HG02798 (cell line): ENCODE data around the gene SENP2.
A peak's percentile ranks its signal among the peaks of the same experiment; 100 is the strongest.
"Not testable (repeated sequence)": the region's sequence is repeated elsewhere in the genome, so short reads cannot be mapped to it uniquely, and the experiment has no call there.

Experiments
- ATAC-seq: cut with Tn5 transposase; IDR thresholded peaks from one replicate; pipeline ENCODE4 v1.9.1; 2021; ENCODE audit warnings: mild to moderate bottlenecking; ENCODE audit not compliant: unreplicated experiment, poor library complexity

SENP2 gene

DNA sequence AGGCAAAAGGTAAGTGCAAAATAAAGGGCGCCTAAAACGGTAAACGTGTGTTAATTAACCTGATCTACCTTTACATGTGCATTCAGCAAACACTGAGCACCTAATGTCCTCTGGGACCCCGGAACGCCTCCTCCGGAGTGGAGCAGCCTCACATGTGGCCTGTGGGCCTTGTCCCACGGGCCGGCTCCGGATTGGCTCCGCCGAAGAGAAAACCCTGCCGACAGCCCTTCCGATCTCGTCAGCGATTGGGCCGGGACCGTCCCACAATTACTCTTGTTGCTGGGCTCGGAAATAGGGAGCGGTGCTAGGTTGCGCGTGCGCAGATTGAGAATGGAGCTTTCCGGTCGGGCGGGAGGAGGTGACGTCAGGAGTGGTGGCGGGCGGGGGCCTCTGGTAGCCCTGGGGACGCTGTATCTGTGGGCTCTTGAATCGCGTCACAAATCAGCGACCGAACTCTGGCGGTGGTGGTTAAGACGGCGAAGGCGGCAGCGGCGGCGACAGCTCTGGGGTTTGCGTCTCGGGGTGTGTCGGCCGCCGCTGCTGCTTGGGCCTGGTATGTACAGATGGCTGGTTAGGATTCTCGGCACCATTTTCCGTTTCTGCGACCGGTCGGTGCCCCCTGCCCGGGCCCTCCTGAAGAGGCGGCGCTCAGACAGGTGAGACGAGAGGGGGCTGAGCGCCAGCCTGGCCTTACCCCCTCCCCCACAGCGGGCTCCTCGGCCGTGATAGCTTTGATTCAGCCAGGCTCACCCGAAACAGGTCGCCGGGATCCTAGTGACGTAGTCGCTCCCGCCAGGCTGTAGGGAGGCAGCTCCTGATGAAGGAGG is at the start of gene SENP2:
SENP2 (plus strand) TSS at position 437 of the 827 bp plus-strand sequence; CDS start at position 556, 119 bp downstream.
- ATAC-seq: peak; percentile 97

- ATAC-seq: peak; percentile 98
Observed at GRCh38 chr3:185537369-185537970, 48.6 kb upstream of the SENP2 start.

DNA sequence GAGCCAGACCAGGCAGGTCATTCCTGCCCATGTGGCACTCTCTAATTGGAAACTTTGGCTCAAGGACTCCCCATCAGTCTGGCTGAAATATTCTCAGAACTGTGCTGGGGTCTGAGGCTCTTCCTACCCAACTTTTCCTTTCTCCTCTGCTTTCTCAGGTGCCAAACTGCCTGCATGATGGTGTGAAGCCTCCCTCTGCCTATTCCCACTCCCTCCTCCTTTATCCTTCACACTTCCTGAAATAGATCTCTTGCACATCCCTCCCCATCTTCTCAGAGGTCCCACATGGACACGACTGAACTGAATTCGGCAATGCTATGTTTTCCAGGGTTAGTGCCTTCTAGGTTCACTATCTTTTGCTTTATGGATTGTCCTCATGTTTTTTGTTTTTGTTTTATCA is 46.2 kb upstream of the SENP2 start:
- ATAC-seq: no peak

DNA sequence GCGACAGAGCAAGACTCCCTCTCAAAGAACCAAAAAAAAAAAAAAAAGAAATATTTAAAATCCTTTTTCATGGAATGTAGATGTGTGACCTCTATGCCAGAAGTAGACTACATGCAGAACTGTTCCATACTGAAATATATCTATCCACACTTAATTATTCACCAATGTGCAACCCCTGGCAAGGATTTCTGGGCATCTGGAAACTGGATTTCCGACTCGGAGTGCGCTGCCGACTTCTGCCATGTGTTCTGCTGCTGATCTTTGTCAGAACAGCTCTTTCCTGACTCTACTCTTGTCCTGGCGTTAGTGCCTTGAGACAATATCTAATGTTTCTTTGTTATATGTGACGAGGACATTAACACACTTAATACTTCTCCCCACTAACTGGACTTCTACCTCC is 45.4 kb upstream of the SENP2 start:
- no peak for ATAC-seq

- no peak for ATAC-seq
Observed at GRCh38 chr3:185549122-185549521, 37.0 kb upstream of the SENP2 start.

DNA sequence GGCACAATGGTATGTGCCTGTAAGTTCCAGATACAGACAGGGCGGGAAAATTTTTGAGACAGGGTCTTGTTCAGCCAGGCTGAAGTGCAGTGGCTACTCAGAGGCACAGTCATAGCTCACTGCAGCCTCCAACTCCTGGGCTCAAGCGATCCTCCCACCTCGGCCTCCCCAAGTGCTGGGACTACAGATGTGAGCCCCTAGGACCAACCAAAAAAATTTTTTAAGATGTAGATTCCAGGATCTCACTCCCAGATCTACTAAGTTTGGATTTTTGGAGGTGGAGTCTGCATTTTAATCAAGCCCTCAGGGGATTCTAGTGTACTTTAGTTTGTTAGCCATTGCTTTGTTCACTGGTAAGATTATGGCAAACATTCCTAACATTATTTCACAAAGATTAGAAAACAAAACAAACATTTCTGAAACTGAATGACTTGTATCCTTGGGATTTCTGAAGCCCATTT is 36.4 kb upstream of the SENP2 start:
- no peak for ATAC-seq

- ATAC-seq: peak; percentile 81
Observed at GRCh38 chr3:185552358-185552877, 33.7 kb upstream of the SENP2 start, which contains the start of gene LIPH. TSS of gene LIPH (minus strand) at chr3:185552588. CDS start at chr3:185552471, 117 bp downstream.

- no peak for ATAC-seq
Observed at GRCh38 chr3:185555101-185555501, 31.0 kb upstream of the SENP2 start.

DNA sequence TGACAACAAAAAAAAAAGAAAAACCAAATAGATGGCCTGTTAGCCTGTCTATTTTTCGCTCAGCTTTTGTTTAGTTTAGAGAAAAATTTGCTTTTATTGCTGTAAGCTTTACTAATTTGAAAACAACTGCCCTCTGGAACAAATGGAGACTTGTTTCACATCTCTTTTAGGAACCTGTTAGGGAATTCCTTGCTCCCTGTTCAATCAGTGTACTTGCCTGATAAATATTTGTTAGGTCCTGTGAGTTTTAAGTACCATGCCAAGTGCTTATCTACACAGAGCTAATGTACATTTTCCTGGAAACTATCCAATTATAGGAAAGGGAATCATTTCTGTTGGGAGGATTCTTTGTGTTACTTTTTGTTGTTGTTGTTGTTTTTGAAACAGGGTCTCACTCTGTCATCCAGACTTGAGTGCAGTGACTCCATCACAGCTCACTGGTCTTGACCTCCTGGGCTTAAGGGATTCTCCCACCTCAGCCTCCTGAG is 30.2 kb upstream of the SENP2 start:
- ATAC-seq: no peak

DNA sequence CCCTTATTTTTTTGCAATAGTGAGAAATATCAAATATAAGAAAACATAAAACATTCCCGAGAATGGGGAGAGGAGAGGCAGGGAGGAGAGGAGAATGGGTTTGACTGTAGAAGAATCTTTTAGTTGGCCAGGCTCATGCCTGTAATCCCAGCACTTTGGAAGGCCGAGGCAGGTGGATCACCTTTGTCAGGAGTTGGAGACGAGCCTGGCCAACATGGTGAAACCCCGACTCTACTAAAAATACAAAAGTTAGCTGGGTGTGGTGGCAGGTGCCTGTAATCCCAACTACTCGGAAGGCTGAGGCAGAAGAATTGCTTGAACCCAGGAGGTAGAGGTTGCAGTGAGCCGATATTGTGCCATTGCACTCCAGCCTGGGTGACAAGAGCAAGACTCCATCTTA is 29.5 kb upstream of the SENP2 start:
- ATAC-seq: not testable (repeated sequence)

GRCh38 chr3:185558395-185558794 is 27.7 kb upstream of the SENP2 start:
- ATAC-seq: no peak

- no peak for ATAC-seq
Observed at GRCh38 chr3:185559706-185560090, 26.4 kb upstream of the SENP2 start.

DNA sequence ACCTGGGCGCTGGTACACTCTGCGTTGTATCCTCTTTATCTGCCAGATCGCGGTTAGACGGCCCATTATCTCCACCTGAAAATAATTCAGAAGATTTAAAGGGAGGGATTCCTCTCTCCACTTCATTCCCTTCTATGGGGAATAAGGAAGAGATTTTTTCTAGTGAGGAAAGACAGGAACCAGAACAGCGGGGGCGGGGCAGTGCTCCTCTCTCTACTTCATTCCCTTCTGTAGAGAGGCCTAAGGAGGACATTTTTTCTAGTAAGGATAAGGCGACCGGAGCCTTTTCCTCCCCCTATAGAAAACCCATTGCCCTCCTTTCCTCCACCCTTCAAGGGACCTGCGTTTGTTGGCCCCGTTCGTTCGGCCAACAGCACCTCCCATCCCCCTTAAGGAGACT is 25.4 kb upstream of the SENP2 start:
- no peak for ATAC-seq

- no peak for ATAC-seq
Observed at GRCh38 chr3:185561374-185561943, 24.6 kb upstream of the SENP2 start.

DNA sequence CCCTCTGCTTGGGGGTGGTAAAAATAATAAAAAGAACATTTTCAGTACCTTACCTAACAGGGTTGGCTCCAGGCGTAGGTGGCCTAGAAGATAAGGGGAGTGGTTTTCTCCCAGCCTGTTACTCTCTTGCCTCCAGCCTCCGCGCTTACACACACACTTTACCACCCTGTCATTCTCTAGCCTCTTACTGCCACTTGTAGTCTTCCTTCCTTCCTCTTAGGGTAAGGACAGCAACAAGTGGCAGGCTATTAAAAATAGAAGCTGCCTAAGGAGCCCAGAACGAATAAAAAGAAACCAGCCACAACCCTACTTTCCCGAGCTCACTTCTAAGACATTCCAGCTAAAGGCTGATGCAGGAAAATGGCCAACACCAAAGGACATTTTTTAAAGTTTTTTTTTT is 24.1 kb upstream of the SENP2 start:
- ATAC-seq: no peak

DNA sequence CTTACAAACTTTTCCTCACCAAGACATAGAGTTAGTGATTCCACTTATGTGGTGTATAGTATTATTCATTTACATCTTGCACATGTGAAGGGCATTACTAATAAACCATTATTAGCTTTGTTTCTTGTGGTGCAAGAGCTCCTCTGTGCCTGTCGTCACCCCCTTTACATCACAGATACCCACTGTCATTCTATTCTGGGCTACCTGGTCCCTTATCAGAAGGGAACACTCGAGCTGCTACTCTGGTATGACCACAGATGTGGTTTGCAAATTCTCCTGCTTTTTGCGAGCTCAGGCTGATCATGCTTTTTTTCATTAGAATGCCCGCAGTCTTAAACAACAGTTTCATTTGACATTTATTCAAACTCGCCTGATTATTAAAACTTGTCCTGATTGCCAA is 13.9 kb upstream of the SENP2 start:
- ATAC-seq: no peak

- peak; percentile 82 for ATAC-seq
Observed at GRCh38 chr3:185575108-185575869, 10.8 kb upstream of the SENP2 start.

DNA sequence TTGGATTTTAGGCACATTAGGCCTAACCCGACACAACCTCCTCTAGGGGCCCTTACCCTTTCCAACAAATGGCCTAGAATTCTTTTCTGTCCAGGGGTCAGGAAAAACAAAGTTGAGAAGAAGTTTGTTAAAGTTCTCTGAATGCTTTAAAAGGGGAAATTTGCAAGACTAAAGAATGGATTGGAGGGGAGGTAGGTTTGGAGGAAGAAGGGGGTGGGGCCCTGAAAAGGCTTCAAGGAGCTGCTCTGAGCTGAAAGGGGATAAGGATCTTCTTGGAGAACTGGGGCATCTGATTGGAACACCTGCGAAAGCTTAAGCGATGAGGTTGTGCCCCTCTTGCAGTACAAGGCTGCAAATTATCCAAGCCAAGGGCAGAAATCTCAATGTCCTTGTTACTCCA is 3.9 kb upstream of the SENP2 start:
- ATAC-seq: no peak

GRCh38 chr3:185582871-185583270 is 3.2 kb upstream of the SENP2 start:
- ATAC-seq: no peak

GRCh38 chr3:185583925-185584324 is 2.2 kb upstream of the SENP2 start:
- no peak for ATAC-seq
